ENCODE measurements around the gene HOMER2.
"Not testable (repeated sequence)": the region's sequence is repeated elsewhere in the genome, so short reads cannot be mapped to it uniquely, and the experiment has no call there.

HOMER2 gene

DNA sequence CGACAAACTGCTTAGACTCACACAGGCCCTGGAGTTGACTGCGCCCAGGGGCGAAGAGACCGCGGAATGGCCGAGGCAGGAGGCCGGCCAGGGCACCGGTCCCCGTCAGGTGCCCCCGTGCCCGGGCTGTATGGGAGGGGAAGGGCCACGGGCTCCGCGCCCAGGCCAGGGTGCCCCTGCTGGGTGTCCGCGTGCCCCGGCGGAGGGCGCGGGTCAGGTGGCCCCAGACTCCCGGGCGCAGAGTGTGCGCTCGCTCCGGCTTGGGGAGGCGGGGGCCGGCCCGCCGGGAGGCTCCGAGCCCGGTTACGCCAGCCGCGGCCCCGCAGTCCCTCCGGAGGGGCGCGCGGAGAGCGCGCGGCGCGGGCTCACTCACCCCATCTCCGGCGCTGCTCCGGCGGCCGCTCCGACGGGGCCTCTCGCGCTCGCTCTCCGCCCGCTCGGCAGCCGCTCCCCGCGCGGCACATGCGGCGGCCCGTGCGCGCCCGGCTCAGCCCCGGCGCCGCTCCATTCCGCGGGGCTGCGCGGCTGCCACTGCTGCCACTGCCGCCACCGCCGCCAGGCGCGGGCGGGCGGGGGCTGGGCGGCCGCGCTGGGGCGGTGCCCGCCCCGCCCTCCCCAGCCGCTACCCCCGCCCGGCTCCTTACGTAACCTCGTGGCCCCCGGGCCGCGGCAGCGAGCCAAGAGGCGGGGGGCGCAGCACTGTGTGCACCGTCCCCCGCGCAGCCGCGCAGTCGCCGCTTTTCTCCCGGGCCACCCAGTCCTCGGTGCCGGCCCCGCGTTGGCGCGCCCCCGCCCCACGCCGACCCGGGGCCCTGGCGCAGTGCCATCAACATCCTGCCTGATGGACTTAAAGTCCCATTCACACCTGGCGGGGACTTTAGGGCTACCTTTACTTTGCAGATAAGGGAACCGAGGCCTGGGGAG is at the start of gene HOMER2:
HOMER2 (minus strand) TSS at position 563 of the 924 bp plus-strand sequence; CDS start at position 378, 185 bp downstream.
- H3K4me3 ChIP-seq (ENCODE audit: low read length): peak within 1 kb of the TSS; percentile 63
- peak; percentile 31 for DNase-seq (ENCODE audit: low read depth)
- TF ChIP-seq, protein P1, sequence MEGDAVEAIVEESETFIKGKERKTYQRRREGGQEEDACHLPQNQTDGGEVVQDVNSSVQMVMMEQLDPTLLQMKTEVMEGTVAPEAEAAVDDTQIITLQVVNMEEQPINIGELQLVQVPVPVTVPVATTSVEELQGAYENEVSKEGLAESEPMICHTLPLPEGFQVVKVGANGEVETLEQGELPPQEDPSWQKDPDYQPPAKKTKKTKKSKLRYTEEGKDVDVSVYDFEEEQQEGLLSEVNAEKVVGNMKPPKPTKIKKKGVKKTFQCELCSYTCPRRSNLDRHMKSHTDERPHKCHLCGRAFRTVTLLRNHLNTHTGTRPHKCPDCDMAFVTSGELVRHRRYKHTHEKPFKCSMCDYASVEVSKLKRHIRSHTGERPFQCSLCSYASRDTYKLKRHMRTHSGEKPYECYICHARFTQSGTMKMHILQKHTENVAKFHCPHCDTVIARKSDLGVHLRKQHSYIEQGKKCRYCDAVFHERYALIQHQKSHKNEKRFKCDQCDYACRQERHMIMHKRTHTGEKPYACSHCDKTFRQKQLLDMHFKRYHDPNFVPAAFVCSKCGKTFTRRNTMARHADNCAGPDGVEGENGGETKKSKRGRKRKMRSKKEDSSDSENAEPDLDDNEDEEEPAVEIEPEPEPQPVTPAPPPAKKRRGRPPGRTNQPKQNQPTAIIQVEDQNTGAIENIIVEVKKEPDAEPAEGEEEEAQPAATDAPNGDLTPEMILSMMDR (conservative IDR thresholded peaks at IDR 0.05; ENCODE audit: low read length): no peak

DNA sequence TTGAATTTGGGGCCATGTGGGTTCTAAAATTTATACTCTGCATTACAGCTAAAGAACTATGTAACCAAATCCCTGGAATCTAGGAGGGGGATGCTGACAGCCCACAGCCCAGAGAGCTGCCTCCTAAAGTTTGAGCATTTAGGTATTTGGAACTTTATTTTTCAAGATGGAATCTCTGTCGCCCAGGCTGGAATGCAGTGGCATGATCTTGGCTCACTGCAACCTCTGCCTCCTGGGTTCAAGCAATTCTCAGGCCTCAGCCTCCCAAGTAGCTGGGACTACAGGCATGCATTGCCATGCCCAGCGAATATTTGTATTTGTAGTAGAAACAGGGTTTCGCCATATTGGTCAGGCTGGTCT is 48.1 kb upstream of the HOMER2 start:
- H3K4me3 ChIP-seq (ENCODE audit: low read length); DNase-seq (ENCODE audit: low read depth): not testable (repeated sequence)

DNA sequence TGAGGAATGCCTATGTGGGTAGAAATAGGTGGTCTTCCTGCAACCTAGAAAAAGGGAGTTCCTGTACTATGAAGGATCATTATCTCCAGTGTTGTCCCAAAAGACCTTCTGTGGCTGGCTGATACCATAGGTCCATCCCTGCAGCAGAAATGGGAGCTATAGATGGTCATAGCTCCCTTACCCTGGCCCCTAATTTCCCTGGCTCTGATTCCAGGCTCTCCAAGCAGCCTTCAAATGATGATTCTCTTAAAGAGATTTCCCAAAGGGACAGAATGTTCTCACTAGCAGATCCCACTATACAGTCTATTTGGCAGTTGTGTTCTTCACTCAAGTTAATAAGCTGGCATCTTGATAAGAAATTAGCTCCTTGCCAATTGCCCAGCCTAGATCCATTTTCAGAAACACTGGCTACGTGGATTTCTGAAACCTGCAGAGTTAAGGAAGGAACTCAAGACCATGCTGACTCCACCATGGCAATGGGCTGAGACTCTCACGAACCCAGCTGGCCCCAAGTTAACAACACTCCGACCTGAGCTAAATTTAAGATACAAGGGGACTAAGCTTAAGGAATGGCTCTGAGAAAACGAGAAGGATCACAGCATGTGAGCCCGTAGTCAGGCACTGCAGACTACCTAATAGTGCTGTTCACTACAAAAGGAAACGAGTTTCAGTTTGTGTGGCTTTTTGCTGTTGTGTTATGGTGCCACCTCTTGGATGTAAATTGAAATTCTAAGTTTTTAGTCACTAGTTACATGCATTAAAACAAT is 47.6 kb upstream of the HOMER2 start:
- peak; percentile 70 for DNase-seq (ENCODE audit: low read depth)
- peak overlapping the region; percentile 58 for H3K4me3 ChIP-seq (ENCODE audit: low read length)
- TF ChIP-seq, protein P1 (conservative IDR thresholded peaks at IDR 0.05; ENCODE audit: low read length): peak; percentile 70

DNA sequence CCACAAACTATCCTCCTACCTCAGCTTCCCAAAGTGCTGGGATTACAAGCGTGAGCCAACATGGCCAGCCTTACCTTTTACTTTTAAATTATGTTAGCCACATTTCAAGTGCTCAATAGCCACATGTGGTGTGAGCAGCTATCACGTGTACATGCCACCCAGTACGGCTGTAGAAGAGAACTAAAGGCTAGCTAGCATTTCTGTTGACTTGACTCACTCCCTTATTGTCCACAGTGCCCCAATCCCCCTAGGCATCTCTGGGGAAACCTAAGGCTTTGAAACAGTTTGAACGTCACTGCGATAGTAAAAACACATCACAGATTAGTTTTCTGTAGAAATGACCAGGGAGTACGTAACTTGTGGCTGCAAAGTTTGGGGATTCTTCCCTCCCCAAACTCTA is 46.9 kb upstream of the HOMER2 start:
- no peak overlapping the region for H3K4me3 ChIP-seq (ENCODE audit: low read length)
- TF ChIP-seq, protein P1 (conservative IDR thresholded peaks at IDR 0.05; ENCODE audit: low read length): no peak
- peak; percentile 21 for DNase-seq (ENCODE audit: low read depth)

DNA sequence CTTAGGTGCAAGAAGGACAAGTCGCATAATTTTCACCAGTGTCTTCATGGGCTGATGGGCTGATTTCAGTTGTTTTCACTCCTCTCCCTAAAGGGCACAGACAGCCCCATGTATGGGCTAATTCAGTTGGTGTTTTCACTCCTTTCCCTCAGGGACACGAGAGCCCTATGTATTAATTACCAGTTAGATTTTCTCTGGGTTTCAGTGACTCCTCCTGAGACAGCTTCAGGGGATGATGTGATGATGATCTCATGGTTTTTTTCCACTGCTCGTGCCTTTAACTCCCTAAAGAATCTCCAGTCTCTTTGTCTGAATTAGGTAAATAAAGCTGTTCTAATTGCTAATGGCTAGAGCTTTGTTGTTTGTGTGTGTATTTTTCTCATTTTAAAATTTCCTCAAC is 43.4 kb upstream of the HOMER2 start:
- no peak overlapping the region for H3K4me3 ChIP-seq (ENCODE audit: low read length)
- DNase-seq (ENCODE audit: low read depth): no peak
- TF ChIP-seq, protein P1 (conservative IDR thresholded peaks at IDR 0.05; ENCODE audit: low read length): no peak

DNA sequence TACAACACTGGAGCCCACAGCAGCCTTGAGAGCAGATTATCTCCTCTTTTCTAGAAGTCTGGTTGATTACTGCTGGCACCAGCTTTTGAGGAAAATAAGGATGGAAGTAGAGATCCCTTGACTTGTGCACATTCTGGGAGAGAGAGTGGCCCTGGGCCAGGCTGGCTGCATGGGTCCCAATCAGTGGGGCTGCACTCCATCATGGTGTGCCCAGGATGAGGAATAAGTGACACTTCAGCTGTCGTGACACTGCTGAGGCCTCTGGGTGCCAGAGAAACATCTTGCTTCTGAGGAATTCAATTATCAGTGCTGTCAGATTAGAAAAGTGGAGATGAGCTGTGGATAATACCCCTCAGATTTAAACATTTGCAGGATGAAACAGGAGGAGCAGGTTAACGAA is 42.6 kb upstream of the HOMER2 start:
- DNase-seq (ENCODE audit: low read depth): no peak
- TF ChIP-seq, protein P1 (conservative IDR thresholded peaks at IDR 0.05; ENCODE audit: low read length): no peak
- H3K4me3 ChIP-seq (ENCODE audit: low read length): no peak overlapping the region

DNA sequence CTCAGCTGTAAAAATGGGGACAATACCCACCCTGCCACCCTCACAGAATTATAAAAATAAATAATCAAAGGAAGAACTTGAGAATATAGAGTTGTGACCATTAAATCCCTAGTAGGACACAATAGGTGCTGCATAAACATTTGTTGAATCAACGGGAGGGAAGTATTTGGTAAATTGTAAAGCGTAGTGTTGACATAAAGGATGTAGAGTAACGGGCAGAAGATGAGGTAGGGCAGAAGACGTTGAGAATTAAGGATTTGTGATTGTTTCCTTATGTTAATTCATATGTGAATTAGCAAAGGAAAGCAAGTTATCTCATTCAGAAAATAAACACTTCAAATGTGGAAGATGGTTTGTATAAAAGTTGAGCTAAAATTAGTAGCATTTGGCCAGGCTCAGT is 40.6 kb upstream of the HOMER2 start:
- no peak overlapping the region for H3K4me3 ChIP-seq (ENCODE audit: low read length)
- TF ChIP-seq, protein P1 (conservative IDR thresholded peaks at IDR 0.05; ENCODE audit: low read length): no peak
- no peak for DNase-seq (ENCODE audit: low read depth)

Measured in AG10803 (cell line).